ENCODE data around the gene ZNF346.

ZNF346 gene

GRCh38 chr5:177071666-177072385 lies 49.3 kb downstream of the ZNF346 start (continued):
- TF ChIP-seq PRDM10 (tag by site-specific recombination; IDR thresholded peaks at IDR 0.05) = peak; percentile 55; the same call in 1 of the 2 replicates

- Histone ChIP-seq H3K36me3 (ENCODE audit: control insufficient read depth in 2 of 2, insufficient read depth in 1 of 2, low read length in 2 of 2) (peaks cover 0 to 9% of the 10 kb centered on the region in 2 experiments; a peak in 2 of 3 replicates), H3K27ac (ENCODE audit: extremely low read depth, low read depth, low read length) (no peak overlapping the region), H3K4me1 (ENCODE audit: control insufficient read depth, insufficient read depth, low read length) (no peaks in the 10 kb centered on the region), H3K9me3 (ENCODE audit: control insufficient read depth, insufficient read depth, low read depth, low read length) (no peaks in the 10 kb centered on the region), H3K4me3 (ENCODE audit: low read depth, low read length) (no peak overlapping the region)
- POLR2A ChIA-PET = interaction anchor here (0.6 kb wide), 1 partner anchor 9 kb away, joined by 4 read pairs; no protein-coding TSS in a partner anchor
- CTCF ChIA-PET = interaction anchor here (0.7 to 3.2 kb wide), 3 partner anchors 9 to 44 kb away, joined by 3 to 16 read pairs (median 6); no protein-coding TSS in a partner anchor
- TF ChIP-seq ZNF184 (tag by site-specific recombination; IDR thresholded peaks at IDR 0.05) (no peak), ZNF398 (tag by site-specific recombination; IDR thresholded peaks at IDR 0.05) (no peak), ZBTB1 (tag by site-specific recombination; IDR thresholded peaks at IDR 0.05) (no peak), CTCF (tag by site-specific recombination; IDR thresholded peaks at IDR 0.05) (no peak), YY1 (tag by site-specific recombination; IDR thresholded peaks at IDR 0.05) (no peak), ZNF248 (tag by site-specific recombination; IDR thresholded peaks at IDR 0.05) (no peak), ZSCAN23 (tag by site-specific recombination; IDR thresholded peaks at IDR 0.05) (no peak), HOXA7 (CRISPR knock-in tag; IDR thresholded peaks at IDR 0.05; ENCODE audit: borderline replicate concordance) (no peak), ZNF423 (tag by site-specific recombination; IDR thresholded peaks at IDR 0.05) (no peak), ZNF529 (tag by site-specific recombination; IDR thresholded peaks at IDR 0.05; ENCODE audit: insufficient replicate concordance) (no peak), ZNF624 (tag by site-specific recombination; IDR thresholded peaks at IDR 0.05) (no peak), ZNF366 (tag by site-specific recombination; conservative IDR thresholded peaks at IDR 0.05) (no peak)
Observed at GRCh38 chr5:177077335-177077734, 54.8 kb downstream of the ZNF346 start.

- H3K9me3 ChIP-seq (ENCODE audit: control insufficient read depth, insufficient read depth, low read depth, low read length) = no peaks in the 10 kb centered on the region
- no peaks in the 10 kb centered on the region for H3K4me1 ChIP-seq (ENCODE audit: control insufficient read depth, insufficient read depth, low read length)
- H3K4me3 ChIP-seq (ENCODE audit: low read depth, low read length) = no peak overlapping the region
- ChIA-PET CTCF (interaction anchor here (0.6 to 3.2 kb wide), 4 partner anchors 8 to 784 kb away, joined by 3 to 16 read pairs (median 4); no protein-coding TSS in a partner anchor), POLR2A (no interaction called here)
- no peaks in the 10 kb centered on the region; a peak in 1 of 3 replicates for H3K36me3 ChIP-seq (ENCODE audit: control insufficient read depth in 2 of 2, insufficient read depth in 1 of 2, low read length in 2 of 2)
- no peak overlapping the region for H3K27ac ChIP-seq (ENCODE audit: extremely low read depth, low read depth, low read length)
- TF ChIP-seq ZNF580 (tag by site-specific recombination; IDR thresholded peaks at IDR 0.05) (no peak), ZNF292 (tag by site-specific recombination; IDR thresholded peaks at IDR 0.05; ENCODE audit: borderline replicate concordance, low read depth) (no peak), ZBTB26 (tag by site-specific recombination; optimal IDR thresholded peaks at IDR 0.05) (no peak), ZNF623 (tag by site-specific recombination; IDR thresholded peaks at IDR 0.05) (no peak), KLF1 (tag by site-specific recombination; IDR thresholded peaks at IDR 0.05) (no peak), ZNF146 (tag by site-specific recombination; IDR thresholded peaks at IDR 0.05) (no peak), ZNF624 (tag by site-specific recombination; IDR thresholded peaks at IDR 0.05) (no peak), HOXD13 (CRISPR knock-in tag; IDR thresholded peaks at IDR 0.05; ENCODE audit: borderline replicate concordance) (no peak), ZNF223 (tag by site-specific recombination; IDR thresholded peaks at IDR 0.05) (no peak), ZNF677 (tag by site-specific recombination; IDR thresholded peaks at IDR 0.05) (no peak), ZNF239 (tag by site-specific recombination; IDR thresholded peaks at IDR 0.05) (no peak), ZNF48 (tag by site-specific recombination; IDR thresholded peaks at IDR 0.05) (no peak)
Observed at GRCh38 chr5:177079606-177080005, 57.1 kb downstream of the ZNF346 start.

Measured in HEK293 (cell line).